H1 (cell line): ENCODE measurements around the gene COL27A1. TPM values are rescaled to one million over a fixed set of nuclear protein-coding genes. Genes with fewer than 3 reads are reported as not detected.

Experiments
- CTCF ChIA-PET: fragments of 300-600 bp; sonication (Branson Sonifier 250); formaldehyde crosslinking; loops from one replicate; lab custom pipeline; 2021; ENCODE audit not compliant: partially characterized antibody; lab: Charles Lee
- POLR2A ChIA-PET: fragments of 300-600 bp; sonication (Branson Sonifier 250); formaldehyde crosslinking; loops from one replicate; lab custom pipeline; 2021; ENCODE audit warnings: inconsistent platforms; ENCODE audit not compliant: partially characterized antibody; lab: Charles Lee
- DNase-seq, 2 experiments: peaks; one replicate each; pipeline versions ENCODE4 v3.0.0 to v3.0.0-alpha.2; 2010 to 2022; ENCODE audit warnings: low spot score in 2 of 2, low read depth in 1 of 2, mixed read lengths in 1 of 2
- FAIRE-seq: peaks from 2 replicates; lab custom pipeline; 2011; peaks lifted over from hg19 to GRCh38; lab: Jason Lieb, UNC
- H2AFZ ChIP-seq: 2 replicates; pipeline ENCODE4 v1.8.1; 2012; ENCODE audit warnings: low read length, inconsistent platforms
- H2AK5ac ChIP-seq: 2 replicates; pipeline ENCODE4 v1.6.1; 2013; ENCODE audit warnings: low read depth, low read length
- H2BK120ac ChIP-seq: replicated peaks from 2 replicates; pipeline ENCODE3; 2013; ENCODE audit warnings: low read depth, low read length, inconsistent platforms
- H2BK12ac ChIP-seq: 2 replicates; pipeline ENCODE4 v1.6.1; 2013; ENCODE audit warnings: low read depth, low read length
- H2BK15ac ChIP-seq: 2 replicates; pipeline ENCODE4 v1.6.1; 2013; ENCODE audit warnings: low read length
- H2BK20ac ChIP-seq: 2 replicates; pipeline ENCODE4 v1.6.1; 2013; ENCODE audit warnings: low read length
- H2BK5ac ChIP-seq: 2 replicates; pipeline ENCODE4 v1.6.1; 2013; ENCODE audit warnings: low read depth, low read length
- H3K14ac ChIP-seq: 2 replicates; pipeline ENCODE4 v1.6.1; 2013; ENCODE audit warnings: inconsistent platforms; ENCODE audit not compliant: insufficient read length
- H3K18ac ChIP-seq: 2 replicates; pipeline ENCODE4 v1.6.1; 2013; ENCODE audit warnings: low read length; ENCODE audit errors: extremely low read depth
- H3K23ac ChIP-seq: 2 replicates; pipeline ENCODE4 v1.6.1; 2013; ENCODE audit warnings: inconsistent platforms; ENCODE audit not compliant: insufficient read length
- H3K23me2 ChIP-seq: 2 replicates; pipeline ENCODE4 v1.6.1; 2013; ENCODE audit warnings: low read depth, low read length
- H3K27ac ChIP-seq: 2 replicates; pipeline ENCODE4 v1.6.1; 2011; ENCODE audit warnings: low read depth, low read length, inconsistent platforms
- H3K27me3 ChIP-seq, 4 experiments: replicated peaks in 1 of 4; 1 replicate in 1 of 4; 2 replicates in 3 of 4; pipeline versions ENCODE4 v1.6.1 to v1.8.1; 2011 to 2013; ENCODE audit warnings: low read length in 3 of 4, mild to moderate bottlenecking in 3 of 4, inconsistent platforms in 2 of 4, mixed read lengths in 2 of 4, moderate library complexity in 1 of 4; ENCODE audit not compliant: control insufficient read depth in 3 of 4, insufficient read depth in 3 of 4; ENCODE audit errors: extremely low read depth in 1 of 4
- H3K36me3 ChIP-seq, 4 experiments: 2 replicates each; pipeline versions ENCODE4 v1.6.1 to v1.8.1; 2011 to 2013; ENCODE audit warnings: mild to moderate bottlenecking in 4 of 4, low read length in 3 of 4, moderate library complexity in 2 of 4, control low read depth in 1 of 4, inconsistent platforms in 1 of 4; ENCODE audit not compliant: insufficient read depth in 4 of 4, control insufficient read depth in 2 of 4
- H3K4ac ChIP-seq: replicated peaks from 2 replicates; pipeline ENCODE3; 2013; ENCODE audit warnings: low read length, low read depth, mixed read lengths, inconsistent platforms; ENCODE audit not compliant: insufficient read length
- H3K4me1 ChIP-seq, 4 experiments: replicated peaks in 1 of 4; 1 replicate in 1 of 4; 2 replicates in 3 of 4; pipeline versions ENCODE4 v1.6.1 to v1.8.1; 2011 to 2013; ENCODE audit warnings: low read length in 3 of 4, inconsistent platforms in 2 of 4, mixed read lengths in 1 of 4; ENCODE audit not compliant: insufficient read depth in 4 of 4, control insufficient read depth in 3 of 4
- H3K4me2 ChIP-seq, 2 experiments: 2 replicates each; pipeline versions ENCODE4 v1.6.1 to v1.8.1; 2011 to 2013; ENCODE audit warnings: low read depth in 2 of 2, low read length in 2 of 2, control low read depth in 1 of 2, inconsistent platforms in 1 of 2, mild to moderate bottlenecking in 1 of 2; ENCODE audit not compliant: insufficient read depth in 1 of 2
- H3K4me3 ChIP-seq, 4 experiments: fragments of 200-600, 300-600 bp in 1 of 4; sonication (generic), shearing (Covaris generic), sonication (Bioruptor Twin) in 1 of 4; 2 replicates each; pipeline versions ENCODE4 v1.5.1 to v1.8.1; 2011 to 2016; ENCODE audit warnings: low read length in 4 of 4, low read depth in 3 of 4, control low read depth in 2 of 4, inconsistent platforms in 2 of 4, mild to moderate bottlenecking in 2 of 4, mixed read lengths in 1 of 4, moderate library complexity in 1 of 4; ENCODE audit not compliant: insufficient read depth in 2 of 4; ENCODE audit errors: extremely low read depth in 1 of 4
- H3K56ac ChIP-seq: replicated peaks from 2 replicates; pipeline ENCODE3; 2013; ENCODE audit warnings: low read depth, mild to moderate bottlenecking, mixed read lengths, low read length, inconsistent platforms; ENCODE audit not compliant: insufficient read length
- H3K79me1 ChIP-seq: 2 replicates; pipeline ENCODE4 v1.6.1; 2013; ENCODE audit warnings: low read depth, low read length, control low read depth
- H3K79me2 ChIP-seq, 2 experiments: 2 replicates each; pipeline versions ENCODE4 v1.6.1 to v1.8.1; 2012 to 2013; ENCODE audit warnings: low read length in 2 of 2, mild to moderate bottlenecking in 2 of 2, inconsistent platforms in 1 of 2; ENCODE audit not compliant: insufficient read depth in 2 of 2, control insufficient read depth in 1 of 2
- H3K9ac ChIP-seq, 4 experiments: replicated peaks in 1 of 4; 1 replicate in 1 of 4; 2 replicates in 3 of 4; pipeline versions ENCODE4 v1.6.1 to v1.8.1; 2011 to 2013; ENCODE audit warnings: low read depth in 3 of 4, low read length in 3 of 4, control low read depth in 2 of 4, mild to moderate bottlenecking in 2 of 4, moderate library complexity in 2 of 4, inconsistent platforms in 1 of 4; ENCODE audit errors: extremely low read depth in 1 of 4
- H3K9me3 ChIP-seq, 2 experiments: 2 replicates each; pipeline versions ENCODE4 v1.6.1 to v1.8.1; 2012 to 2013; ENCODE audit warnings: mild to moderate bottlenecking in 2 of 2, moderate library complexity in 2 of 2, control low read depth in 1 of 2, inconsistent platforms in 1 of 2, low read depth in 1 of 2, low read length in 1 of 2, mixed read lengths in 1 of 2; ENCODE audit not compliant: insufficient read depth in 2 of 2
- H4K20me1 ChIP-seq, 2 experiments: replicated peaks in 1 of 2; 2 replicates each; pipeline versions ENCODE3 to v1.8.1; 2011 to 2013; ENCODE audit warnings: inconsistent platforms in 2 of 2, low read length in 2 of 2, mild to moderate bottlenecking in 1 of 2; ENCODE audit not compliant: insufficient read depth in 2 of 2, control insufficient read depth in 1 of 2
- H4K5ac ChIP-seq: 2 replicates; pipeline ENCODE4 v1.6.1; 2013; ENCODE audit warnings: low read length, low read depth, mixed read lengths, inconsistent platforms; ENCODE audit not compliant: insufficient read length
- H4K8ac ChIP-seq: 2 replicates; pipeline ENCODE4 v1.8.0; 2013; ENCODE audit warnings: mild to moderate bottlenecking, moderate library complexity, low read length, inconsistent platforms; ENCODE audit not compliant: insufficient read depth; ENCODE audit errors: extremely low read depth
- H4K91ac ChIP-seq: replicated peaks from 2 replicates; pipeline ENCODE3; 2013; ENCODE audit warnings: low read length, mixed read lengths, inconsistent platforms; ENCODE audit not compliant: insufficient read length
- CTBP2 ChIP-seq: IDR thresholded peaks from 2 replicates; pipeline ENCODE4 v1.7.0; 2011; ENCODE audit warnings: borderline replicate concordance, mild to moderate bottlenecking, moderate library complexity, mixed read lengths, low read length; ENCODE audit not compliant: insufficient read depth, insufficient read length
- POU5F1 ChIP-seq: IDR thresholded peaks from 2 replicates; pipeline ENCODE4 v1.6.1; 2011; ENCODE audit warnings: low read depth, mild to moderate bottlenecking, low read length, moderate library complexity
- WGBS, 2 experiments: shearing (Covaris generic) in 1 of 2; methylation state at CpG; one replicate each; pipeline versions ENCODE4 v1.1.6 to v1.1.7; 2013 to 2015; ENCODE audit warnings: low lambda C conversion rate in 2 of 2, mixed read lengths in 2 of 2, inconsistent platforms in 1 of 2, low coverage in 1 of 2, missing lambda C conversion rate in 1 of 2; ENCODE audit not compliant: insufficient replicate concordance in 2 of 2, insufficient coverage in 1 of 2, insufficient read length in 1 of 2; ENCODE audit errors: extremely low coverage in 1 of 2, missing lambda C conversion rate in 1 of 2; 5-methylcytosine and 5-hydroxymethylcytosine counted together
- polyA plus RNA-seq, 7 experiments: library from polyadenylated mRNA; depleted of rRNA in 3 of 7; stranded (reverse) in 5 of 7; unstranded in 2 of 7; fragments of >200 nt in 5 of 7; fragments of 200-250 nt in 2 of 7; gene quantifications; 1 replicate in 5 of 7; 2 replicates in 1 of 7; 4 replicates in 1 of 7; pipeline versions ENCODE4 v1.2.1 to v1.2.3, GENCODE V29; 2011 to 2013; ENCODE audit warnings: missing spikeins in 2 of 7, mixed read lengths in 2 of 7
- total RNA-seq: library from RNA; stranded (reverse); fragmentation: NEBNext Ultra II Directional; extraction: Animal tissue kit (Norgen Biotek cat#: 25700); gene quantifications from 2 replicates; pipeline ENCODE4 v1.2.1, GENCODE V29; 2021

The COL27A1 gene
- total and polyA plus RNA-seq, 2 of the 8 experiments (the other 6 are each of a cell fraction or from before 2014, with no cell fraction given) = 15.1 to 22.8 TPM

- H3K14ac ChIP-seq = no peak overlapping the region
- no peak overlapping the region for H2BK5ac ChIP-seq
- H3K27me3 ChIP-seq = no peaks in the 10 kb centered on the region
- no peak overlapping the region for H3K4me3 ChIP-seq
- H2BK120ac ChIP-seq = no peak overlapping the region
- no peak overlapping the region for H3K4me2 ChIP-seq
- no peak for FAIRE-seq
- CTCF ChIA-PET = interaction anchor here (0.8 to 1.7 kb wide), 9 partner anchors 14 to 106 kb away, joined by 3 to 6 read pairs (median 4); partner anchors contain the start of gene COL27A1
- no peak overlapping the region for H2BK20ac ChIP-seq
- no peak overlapping the region for H3K27ac ChIP-seq
- peaks cover 0 to 2% (median 0%) of the 10 kb centered on the region in 4 experiments; a peak in 4 of 8 replicates for H3K36me3 ChIP-seq
- H3K4ac ChIP-seq = no peak overlapping the region
- H4K8ac ChIP-seq = no peak overlapping the region
- POLR2A ChIA-PET = no interaction called here
- no peak overlapping the region for H3K23ac ChIP-seq
- H3K79me2 ChIP-seq = no peaks in the 10 kb centered on the region
- H3K9me3 ChIP-seq = no peaks in the 10 kb centered on the region
- H3K23me2 ChIP-seq = no peaks in the 10 kb centered on the region
- no peak overlapping the region for H4K91ac ChIP-seq
- H2AFZ ChIP-seq = no peak overlapping the region
- no peak overlapping the region for H3K9ac ChIP-seq
- H3K79me1 ChIP-seq = no peaks in the 10 kb centered on the region; the same call in 1 of the 2 replicates
- H2BK12ac ChIP-seq = no peak overlapping the region
- TF ChIP-seq POU5F1 (no peak), CTBP2 (no peak)
- DNase-seq = no peak
- no peak overlapping the region for H3K56ac ChIP-seq
- 94% methylated on average over 5 of the region's 6 CpGs; no CpG with 5 or more reads in 1 of the 2 experiments for WGBS, 2 experiments
- H2BK15ac ChIP-seq = no peak overlapping the region
- H3K18ac ChIP-seq = no peak overlapping the region
- H4K20me1 ChIP-seq = peaks cover 0 to 2% of the 10 kb centered on the region in 2 experiments
- H2AK5ac ChIP-seq = no peak overlapping the region
- H3K4me1 ChIP-seq = no peaks in the 10 kb centered on the region; a peak in 2 of 7 replicates
- H4K5ac ChIP-seq = no peak overlapping the region
These were observed 58.8 kb downstream of the COL27A1 start for GRCh38 chr9:114214181-114214580.
